ENCODE measurements around the gene C2orf92.

Gene C2orf92

DNA sequence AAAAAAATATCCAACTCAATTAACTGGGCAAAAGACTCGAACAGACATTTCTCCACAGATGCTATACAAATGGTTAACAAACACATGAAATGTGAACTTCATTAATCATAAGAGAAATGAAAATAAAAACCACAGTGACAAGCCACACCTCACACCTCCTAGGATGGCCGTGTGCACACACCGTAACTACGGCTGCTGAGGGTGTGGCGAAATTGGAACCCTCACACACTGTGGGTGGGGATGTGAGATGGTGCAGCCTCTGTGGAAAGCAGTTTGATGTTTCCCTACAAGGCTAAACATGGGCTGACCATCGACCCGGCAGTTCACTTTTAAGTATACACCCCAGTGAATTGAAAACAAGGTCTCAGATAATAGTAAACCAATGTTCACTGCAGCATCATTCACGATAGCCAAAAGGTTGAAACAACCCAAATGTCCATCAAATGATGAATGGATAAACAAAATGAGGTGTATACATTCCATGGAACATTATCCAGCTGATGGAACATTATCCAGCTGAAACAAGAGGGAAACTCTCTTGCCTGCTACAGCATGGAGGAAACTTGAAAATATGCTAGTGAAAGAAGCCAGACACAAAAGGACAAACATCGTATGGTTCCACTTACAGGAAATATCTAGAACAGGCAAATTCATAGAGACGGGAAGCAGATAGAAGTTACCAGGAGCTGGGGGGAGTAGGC lies 76.1 kb downstream of the C2orf92 start:
- no peak for DNase-seq (ENCODE audit: low read depth)

- DNase-seq (ENCODE audit: low read depth): no peak
These were observed 77.8 kb downstream of the C2orf92 start for GRCh38 chr2:97747285-97747684.

DNA sequence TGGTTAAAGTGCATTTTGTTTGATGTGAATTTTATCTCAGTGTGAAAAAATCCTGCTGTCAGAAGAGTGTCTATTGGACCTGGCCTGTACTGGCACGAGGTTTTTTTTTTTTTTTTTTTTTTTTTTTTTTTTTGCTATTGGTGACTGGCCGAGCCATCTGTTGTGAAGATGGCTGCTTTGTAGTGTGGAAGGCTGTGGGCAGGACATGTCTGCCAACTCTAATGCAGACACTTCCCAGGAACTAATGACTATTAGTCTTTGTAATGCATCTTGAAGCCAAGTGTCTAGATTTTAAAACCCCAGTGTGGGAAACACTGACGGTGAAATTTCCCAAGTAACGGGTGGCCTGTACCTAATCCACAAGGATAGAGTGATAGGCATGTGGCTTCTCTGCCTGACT lies 78.2 kb downstream of the C2orf92 start:
- DNase-seq (ENCODE audit: low read depth): no peak

GRCh38 chr2:97749581-97749980 lies 80.1 kb downstream of the C2orf92 start:
- no peak for DNase-seq (ENCODE audit: low read depth)

DNA sequence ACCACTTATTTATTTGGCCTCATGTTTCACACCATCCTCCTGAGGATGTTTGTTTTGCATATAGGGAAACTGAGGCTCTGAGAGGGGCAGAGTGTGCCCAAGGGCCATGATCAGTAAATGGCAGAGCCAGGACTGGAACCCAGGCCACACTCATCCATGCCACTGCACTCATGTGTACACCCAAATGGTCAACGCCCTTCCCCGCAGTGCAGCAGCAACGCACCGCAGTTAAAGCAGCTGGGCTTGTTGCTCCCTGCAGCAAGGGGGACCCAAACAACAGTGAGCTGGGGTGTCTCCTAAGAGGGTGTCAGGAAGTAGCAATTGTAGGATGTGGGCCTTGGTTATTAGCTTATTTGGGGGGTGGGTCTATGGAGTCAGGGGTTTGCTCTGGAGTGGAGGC lies 80.5 kb downstream of the C2orf92 start:
- DNase-seq (ENCODE audit: low read depth): no peak

DNA sequence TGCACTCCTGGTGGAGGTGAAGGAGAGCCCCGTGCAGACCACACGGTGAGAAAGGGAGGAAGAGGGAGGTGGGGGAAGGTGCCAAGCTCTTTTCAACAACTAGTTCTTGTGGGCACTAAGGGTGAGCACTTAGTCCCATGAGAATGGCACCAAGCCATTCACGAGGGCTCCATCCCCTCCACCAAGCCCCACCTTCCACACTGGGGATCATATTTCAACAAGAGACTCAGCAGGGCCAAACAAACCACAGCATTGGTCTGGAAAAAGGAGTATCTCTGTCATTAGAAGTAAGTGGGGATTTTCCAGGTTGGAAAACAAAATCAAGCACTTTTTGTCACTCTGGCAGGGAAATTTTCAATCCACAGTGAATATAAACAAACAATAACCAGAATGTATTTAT lies 82.2 kb downstream of the C2orf92 start:
- DNase-seq (ENCODE audit: low read depth): no peak

Measured in CMK (cell line).